Activated CD8-positive, alpha-beta memory T cell treated with anti-CD3 and anti-CD28 coated beads, Interleukin-2, amount 50 U/mL, for 48 hours (primary cell): ENCODE results near the gene DBNDD1.

Source experiments
- DNase-seq: peaks from one replicate; pipeline ENCODE4 v3.0.0-alpha.2; 2020

The DBNDD1 gene

DNA sequence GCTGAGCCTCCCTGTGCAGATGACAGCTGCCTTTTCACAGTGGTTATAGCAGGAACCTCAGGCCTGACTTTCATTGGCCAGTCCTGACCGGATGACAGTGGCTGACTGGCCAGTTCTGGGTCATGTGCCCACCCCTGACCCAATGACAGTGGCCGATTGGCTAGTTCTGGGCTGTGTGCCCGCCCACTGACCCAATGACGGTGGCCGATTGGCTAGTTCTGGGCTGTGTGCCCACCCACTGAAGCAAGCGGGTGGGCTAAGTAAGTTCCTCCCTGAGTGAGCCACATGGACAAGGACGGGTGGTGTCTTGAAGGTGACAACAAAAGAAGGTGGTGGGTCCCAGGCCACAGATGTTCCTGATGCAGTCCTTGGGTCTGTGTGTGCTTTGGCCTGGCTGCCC is 61.2 kb downstream of the DBNDD1 start:
- DNase-seq: no peak

DNA sequence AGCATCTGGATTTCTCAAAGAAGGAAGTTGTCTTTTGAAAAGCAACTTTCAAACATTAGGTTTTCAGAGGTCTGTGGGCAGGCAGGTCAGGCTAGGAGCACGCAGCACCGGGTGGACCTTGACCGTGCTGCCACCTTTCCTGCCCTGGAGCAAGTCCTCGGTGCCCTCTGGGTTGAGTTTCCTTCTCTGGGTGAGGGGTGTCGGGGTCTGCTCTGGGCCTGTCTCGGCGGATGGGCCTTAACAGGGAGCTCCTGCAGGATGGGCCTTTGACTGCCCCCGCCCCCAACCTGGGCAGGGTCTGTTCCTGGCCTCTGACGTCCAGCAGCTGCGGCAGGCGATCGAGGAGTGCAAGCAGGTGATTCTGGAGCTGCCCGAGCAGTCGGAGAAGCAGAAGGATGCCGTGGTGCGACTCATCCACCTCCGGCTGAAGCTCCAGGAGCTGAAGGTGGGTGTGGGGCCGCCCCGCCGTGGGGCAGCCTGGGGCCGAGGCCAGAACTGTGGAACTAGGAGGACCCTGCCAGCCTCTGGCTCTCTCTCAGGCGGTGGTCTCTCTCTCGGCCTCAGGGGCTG is 62.0 kb downstream of the DBNDD1 start:
- DNase-seq: no peak

DNA sequence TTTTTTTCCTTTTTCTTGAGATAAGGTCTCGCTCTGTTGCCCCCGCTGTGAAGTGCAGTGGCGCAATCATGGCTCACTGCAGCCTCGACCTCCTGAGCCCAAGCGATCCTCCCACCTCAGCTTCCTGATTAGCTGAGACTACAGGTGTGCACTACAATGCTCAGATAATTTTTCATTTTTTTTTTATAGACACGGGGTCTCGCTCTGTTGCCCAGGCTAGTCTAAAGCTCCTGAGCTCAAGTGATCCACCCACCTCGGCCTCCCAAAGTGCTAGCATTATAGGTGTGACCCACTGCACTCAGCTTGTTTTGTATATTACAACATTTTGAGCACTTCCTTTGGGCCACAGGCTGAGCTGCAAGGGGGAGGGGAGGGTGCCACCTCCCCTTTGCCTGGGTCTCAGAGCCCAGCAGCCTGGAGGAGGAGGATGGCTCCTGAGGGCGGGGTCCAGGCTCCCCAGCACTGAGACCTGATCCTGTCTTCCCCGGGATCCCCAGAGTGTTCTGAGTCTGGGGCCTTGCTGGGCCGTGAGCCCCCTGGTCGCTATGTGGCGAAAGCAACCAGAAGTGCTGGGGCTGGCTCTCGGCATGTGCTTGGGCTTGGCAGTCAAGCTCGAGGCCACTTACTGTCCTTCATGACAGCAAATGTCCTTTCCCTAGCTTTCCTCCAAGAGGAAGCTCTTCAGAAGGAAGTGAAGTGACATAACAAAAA is 62.6 kb downstream of the DBNDD1 start:
- DNase-seq: no peak

- no peak for DNase-seq
Measured at GRCh38 chr16:89955001-89955685, 64.1 kb downstream of the DBNDD1 start.
